AG04449 (cell line): ENCODE data around the gene SOCS3.

ENCODE experiments used
- CTCF ChIA-PET: fragments of 350-600 bp; formaldehyde crosslinking; extraction: SDS; loops from one replicate; lab custom pipeline; 2021; ENCODE audit warnings: antibody characterized with exemption; lab: Yijun Ruan, JAX
- POLR2A ChIA-PET: fragments of 400-600, 350-600 bp; formaldehyde crosslinking; extraction: SDS; loops from one replicate; lab custom pipeline; 2020; ENCODE audit warnings: antibody characterized with exemption, inconsistent platforms; lab: Yijun Ruan, JAX
- DNase-seq: peaks from one replicate; pipeline ENCODE4 v3.0.0-alpha.2; 2010; ENCODE audit warnings: low read depth, low spot score
- H3K4me3 ChIP-seq: 2 replicates; pipeline ENCODE4 v1.5.1; 2011; ENCODE audit warnings: low read depth, mild to moderate bottlenecking, control low read depth, low read length
- TF ChIP-seq, protein P1 (sequence below): IDR thresholded peaks from one replicate; pipeline ENCODE4 v1.5.1; 2011; ENCODE audit warnings: mild to moderate bottlenecking, moderate library complexity, low read length, control low read depth, inconsistent platforms; ENCODE audit not compliant: insufficient read depth; ENCODE audit errors: missing control alignments

SOCS3 gene

DNA sequence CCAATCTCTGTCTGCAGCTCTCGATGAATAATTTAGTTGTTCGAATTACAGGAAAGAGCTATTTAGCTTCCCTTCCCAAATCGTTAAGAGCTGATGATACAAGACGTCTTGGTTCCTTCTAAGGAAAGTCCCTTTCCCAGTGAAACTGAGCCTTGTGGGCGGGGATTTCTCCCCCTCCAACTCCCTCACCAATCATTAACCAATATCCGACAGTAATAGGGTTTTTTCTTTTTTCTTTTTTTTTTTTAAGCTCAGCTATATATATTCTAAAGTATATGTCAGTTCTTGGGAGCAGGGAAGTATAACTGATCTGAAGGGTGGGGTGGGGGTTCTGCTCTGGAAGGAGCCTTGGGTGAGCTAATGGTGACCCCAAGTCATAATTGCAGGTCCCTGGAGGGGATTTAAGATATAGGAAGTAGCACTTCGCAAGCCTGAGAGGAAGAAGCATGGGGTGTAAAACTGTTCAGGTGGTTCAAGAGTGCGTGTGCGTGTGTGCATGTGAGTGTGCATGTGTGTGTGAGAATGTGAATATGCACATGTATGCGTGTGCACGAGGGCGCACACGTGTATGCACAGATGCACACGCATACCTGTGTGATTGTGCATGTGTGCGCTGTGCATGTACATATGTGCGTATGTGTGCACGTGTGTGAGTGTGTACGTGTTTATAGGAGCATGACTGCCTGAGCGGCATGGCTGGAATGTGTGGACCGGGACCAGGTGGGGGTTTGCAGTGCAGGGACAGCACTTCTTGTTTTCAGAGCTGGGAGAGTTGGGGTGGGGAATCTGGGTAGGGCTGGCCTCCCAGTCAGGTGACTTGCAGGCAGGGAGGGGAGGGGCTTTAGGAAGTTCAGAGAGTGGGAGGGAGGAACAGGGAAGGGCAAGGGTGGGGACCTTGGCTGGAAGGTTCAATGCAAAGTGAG, 42.7 kb downstream of the SOCS3 start:
- no peak for DNase-seq
- TF ChIP-seq, protein P1, sequence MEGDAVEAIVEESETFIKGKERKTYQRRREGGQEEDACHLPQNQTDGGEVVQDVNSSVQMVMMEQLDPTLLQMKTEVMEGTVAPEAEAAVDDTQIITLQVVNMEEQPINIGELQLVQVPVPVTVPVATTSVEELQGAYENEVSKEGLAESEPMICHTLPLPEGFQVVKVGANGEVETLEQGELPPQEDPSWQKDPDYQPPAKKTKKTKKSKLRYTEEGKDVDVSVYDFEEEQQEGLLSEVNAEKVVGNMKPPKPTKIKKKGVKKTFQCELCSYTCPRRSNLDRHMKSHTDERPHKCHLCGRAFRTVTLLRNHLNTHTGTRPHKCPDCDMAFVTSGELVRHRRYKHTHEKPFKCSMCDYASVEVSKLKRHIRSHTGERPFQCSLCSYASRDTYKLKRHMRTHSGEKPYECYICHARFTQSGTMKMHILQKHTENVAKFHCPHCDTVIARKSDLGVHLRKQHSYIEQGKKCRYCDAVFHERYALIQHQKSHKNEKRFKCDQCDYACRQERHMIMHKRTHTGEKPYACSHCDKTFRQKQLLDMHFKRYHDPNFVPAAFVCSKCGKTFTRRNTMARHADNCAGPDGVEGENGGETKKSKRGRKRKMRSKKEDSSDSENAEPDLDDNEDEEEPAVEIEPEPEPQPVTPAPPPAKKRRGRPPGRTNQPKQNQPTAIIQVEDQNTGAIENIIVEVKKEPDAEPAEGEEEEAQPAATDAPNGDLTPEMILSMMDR = no peak
- no peak overlapping the region for H3K4me3 ChIP-seq
- ChIA-PET POLR2A (interaction anchor here (0.6 to 1.8 kb wide), 6 partner anchors 14 to 43 kb away, joined by 3 to 4 read pairs (median 4); partner anchors contain the start of gene SOCS3), CTCF (interaction anchor here (0.7 to 3.2 kb wide), 11 partner anchors 8 to 104 kb away, joined by 3 to 15 read pairs (median 3); no protein-coding TSS in a partner anchor)

DNA sequence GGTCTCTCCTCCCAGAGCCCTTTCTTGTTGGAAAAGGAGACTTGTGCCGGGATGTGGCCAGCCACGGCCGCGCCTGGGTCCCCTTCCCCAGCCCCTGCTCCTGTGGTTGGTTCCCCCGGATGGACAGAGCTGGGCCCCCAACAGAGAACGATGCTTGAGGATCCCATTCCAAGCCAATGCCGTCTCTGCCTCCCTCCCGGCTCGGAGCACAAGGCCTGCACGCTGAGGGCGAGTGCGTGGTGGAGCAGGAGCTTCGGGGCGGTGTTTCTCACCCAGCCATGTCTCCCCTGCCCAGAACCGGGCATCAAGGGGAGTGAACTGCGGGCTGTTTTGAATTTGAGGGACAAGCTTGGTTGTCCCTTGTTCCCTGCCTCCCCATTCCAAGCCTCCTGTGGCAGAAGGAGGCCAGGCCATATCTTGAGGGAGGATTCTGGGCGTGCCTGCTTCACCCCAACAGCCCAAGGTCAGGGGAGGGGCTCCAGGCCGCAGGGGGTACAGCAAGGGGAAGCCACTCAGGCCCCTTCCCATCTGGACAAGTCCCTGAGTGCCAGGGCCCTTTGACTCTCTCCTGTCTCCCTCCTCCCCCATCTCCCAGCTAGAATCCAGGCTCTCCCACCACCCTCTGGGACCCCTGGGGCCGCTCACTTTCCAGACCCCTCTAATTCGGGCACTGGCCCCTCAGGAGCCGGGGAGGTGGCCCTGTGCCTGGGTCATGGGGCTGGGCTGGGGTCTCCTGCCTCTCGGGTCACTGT, 43.6 kb downstream of the SOCS3 start:
- no peak for DNase-seq
- TF ChIP-seq, protein P1 = no peak
- POLR2A ChIA-PET = interaction anchor here (0.6 to 1.8 kb wide), 5 partner anchors 15 to 42 kb away, joined by 3 to 4 read pairs (median 3); no protein-coding TSS in a partner anchor
- H3K4me3 ChIP-seq = peak overlapping the region; percentile 40
- CTCF ChIA-PET = interaction anchor here (0.7 to 3.2 kb wide), 12 partner anchors 9 to 105 kb away, joined by 3 to 15 read pairs (median 3); no protein-coding TSS in a partner anchor

DNA sequence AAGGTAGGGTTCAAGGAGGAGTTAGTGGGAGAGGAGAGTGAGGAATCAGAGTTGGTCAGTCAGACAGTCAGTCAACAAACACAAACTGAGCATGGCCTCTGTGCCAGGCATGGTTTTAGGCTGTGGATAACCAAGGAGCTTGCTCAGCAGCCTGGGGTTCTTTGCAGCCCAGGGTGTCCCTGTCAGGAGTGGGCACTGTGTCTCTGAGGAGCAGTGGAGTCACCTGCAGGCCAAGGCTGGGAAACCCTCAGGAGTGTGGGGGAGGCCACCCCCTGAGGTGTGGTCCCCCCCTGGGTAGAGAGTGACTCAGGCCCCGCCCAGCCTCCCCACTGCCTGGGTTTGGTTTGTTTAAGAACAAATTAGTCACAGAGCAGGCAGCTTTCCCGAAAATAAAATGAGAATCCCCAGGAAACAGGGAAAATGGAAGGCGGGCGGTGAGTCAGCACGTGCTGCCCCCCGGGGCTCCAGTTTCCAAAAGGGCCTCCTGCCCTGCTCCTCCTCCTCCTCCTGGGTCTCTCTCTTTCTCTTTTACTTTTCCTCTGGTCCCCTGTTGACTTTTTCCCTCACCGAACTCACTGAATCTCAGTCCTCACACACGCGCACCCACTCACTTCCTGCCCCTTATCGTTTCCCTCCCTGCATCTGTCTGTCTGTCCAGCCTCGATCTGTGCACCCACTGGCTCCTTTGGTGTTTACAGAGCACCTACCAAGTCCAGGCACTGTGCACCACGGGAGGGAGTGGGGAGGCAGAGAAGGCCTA, 44.3 kb downstream of the SOCS3 start:
- CTCF ChIA-PET = interaction anchor here (0.8 to 3.2 kb wide), 9 partner anchors 8 to 109 kb away, joined by 3 to 15 read pairs (median 3); no protein-coding TSS in a partner anchor
- DNase-seq = no peak
- TF ChIP-seq, protein P1 = peak; percentile 36
- POLR2A ChIA-PET = interaction anchor here (0.9 to 1.9 kb wide), 4 partner anchors 20 to 44 kb away, joined by 3 to 16 read pairs (median 4); partner anchors contain the start of gene SOCS3
- H3K4me3 ChIP-seq = peak overlapping the region; percentile 40

DNA sequence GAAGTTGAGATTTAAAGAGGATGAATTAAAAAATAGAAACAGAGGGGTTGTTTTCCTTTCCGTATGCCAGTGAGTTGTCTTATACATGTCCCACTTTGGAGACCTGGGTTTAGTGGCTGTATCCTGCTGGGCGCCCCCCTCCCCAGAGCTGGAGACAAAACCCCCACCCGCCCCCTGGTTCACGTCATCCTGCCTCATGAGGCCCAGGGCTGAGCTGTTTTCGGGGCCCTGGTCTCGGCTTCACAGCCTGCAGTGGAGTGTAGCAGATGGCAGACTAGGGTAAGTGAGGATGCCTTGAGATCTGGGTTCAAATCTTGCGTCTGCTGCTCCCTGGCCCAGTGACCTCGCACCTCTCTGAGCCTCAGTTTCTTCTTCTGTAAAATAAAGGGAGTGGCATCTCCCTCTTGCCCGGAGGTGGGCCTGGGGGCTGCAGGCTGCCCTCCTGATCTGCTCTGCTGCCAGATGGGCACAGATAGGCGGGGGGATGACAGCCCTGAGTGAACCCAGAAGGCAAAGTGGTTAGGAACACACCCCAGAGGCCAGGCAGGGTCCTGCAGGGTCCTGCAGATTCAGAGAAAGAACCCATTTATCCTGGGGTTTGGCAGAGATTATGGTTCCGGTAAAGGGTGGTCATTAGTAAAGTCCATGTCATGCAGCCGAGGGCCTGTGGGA, 45.1 kb downstream of the SOCS3 start:
- TF ChIP-seq, protein P1 = no peak
- CTCF ChIA-PET = interaction anchor here (0.6 to 3.2 kb wide), 10 partner anchors 10 to 231 kb away, joined by 3 to 15 read pairs (median 4); no protein-coding TSS in a partner anchor
- H3K4me3 ChIP-seq = no peak overlapping the region
- no peak for DNase-seq
- POLR2A ChIA-PET = interaction anchor here (1.9 kb wide), 1 partner anchor 45 kb away, joined by 16 read pairs; the partner anchor contains the start of gene SOCS3
